Measurements from ENCODE around the gene TMEM31.
"Not testable (repeated sequence)": the region's sequence is repeated elsewhere in the genome, so short reads cannot be mapped to it uniquely, and the experiment has no call there.

TMEM31 gene

GRCh38 chrX:103727115-103727514, 16.4 kb downstream of the TMEM31 start:
- no peak for DNase-seq

- no peak for DNase-seq
Measured at GRCh38 chrX:103729015-103729414, 18.3 kb downstream of the TMEM31 start.

GRCh38 chrX:103730147-103730795, 19.6 kb downstream of the TMEM31 start:
- no peak for DNase-seq

- DNase-seq = no peak
Measured at GRCh38 chrX:103730796-103731493, 20.2 kb downstream of the TMEM31 start.

- DNase-seq = no peak
Measured at GRCh38 chrX:103733017-103733416, 22.3 kb downstream of the TMEM31 start.

- DNase-seq = no peak
Measured at GRCh38 chrX:103734125-103734760, 23.5 kb downstream of the TMEM31 start.

- no peak for DNase-seq
Measured at GRCh38 chrX:103737696-103738095, 27.0 kb downstream of the TMEM31 start.

- no peak for DNase-seq
Measured at GRCh38 chrX:103739421-103739820, 28.7 kb downstream of the TMEM31 start.

- DNase-seq = no peak
Measured at GRCh38 chrX:103741879-103742278, 31.2 kb downstream of the TMEM31 start.

- DNase-seq = no peak
Measured at GRCh38 chrX:103742339-103742738, 31.6 kb downstream of the TMEM31 start.

- DNase-seq = no peak
Measured at GRCh38 chrX:103747163-103747562, 36.5 kb downstream of the TMEM31 start.

GRCh38 chrX:103754401-103754800, 43.7 kb downstream of the TMEM31 start:
- no peak for DNase-seq

- DNase-seq = no peak
Measured at GRCh38 chrX:103756736-103757135, 46.0 kb downstream of the TMEM31 start.

GRCh38 chrX:103758555-103758954, 47.8 kb downstream of the TMEM31 start:
- no peak for DNase-seq

- DNase-seq = not testable (repeated sequence)
Measured at GRCh38 chrX:103763541-103763940, 52.8 kb downstream of the TMEM31 start.
